ENCODE results near the gene SNRNP35. TPM values are rescaled to one million over a fixed set of nuclear protein-coding genes. Genes with fewer than 3 reads are reported as not detected.

SNRNP35 gene
- total RNA-seq, 4 donors from 2014 or later = 14.7 to 38.1 (median 21.0) TPM

GRCh38 chr12:123465084-123465483, 7.1 kb downstream of the SNRNP35 start:
- DNase-seq (ENCODE audit: low spot score) (no peak), ATAC-seq (ENCODE audit: low FRiP score) (no peak)
- no peak for TF ChIP-seq CTCF (IDR thresholded peaks at IDR 0.05)

GRCh38 chr12:123468786-123469185, 10.8 kb downstream of the SNRNP35 start:
- TF ChIP-seq CTCF (IDR thresholded peaks at IDR 0.05) = no peak
- ATAC-seq (ENCODE audit: low FRiP score) = no peak
- no peak for DNase-seq (ENCODE audit: low spot score)

- no peak for ATAC-seq (ENCODE audit: low FRiP score)
- no peak for DNase-seq (ENCODE audit: low spot score)
- TF ChIP-seq CTCF (IDR thresholded peaks at IDR 0.05) = no peak
Observed at GRCh38 chr12:123469978-123470377, 12.0 kb downstream of the SNRNP35 start.

GRCh38 chr12:123471374-123472068, 13.6 kb downstream of the SNRNP35 start:
- ATAC-seq (ENCODE audit: low FRiP score) (peak; percentile 95), DNase-seq (ENCODE audit: low spot score) (no peak)

GRCh38 chr12:123472438-123472849, 14.5 kb downstream of the SNRNP35 start:
- TF ChIP-seq CTCF (IDR thresholded peaks at IDR 0.05) = no peak
- ATAC-seq (ENCODE audit: low FRiP score) = no peak

More at GRCh38 chr12:123471374-123472068, 13.6 kb downstream of the SNRNP35 start:
- no peak for TF ChIP-seq CTCF (IDR thresholded peaks at IDR 0.05)

GRCh38 chr12:123474485-123475245, 16.7 kb downstream of the SNRNP35 start:
- no peak for TF ChIP-seq CTCF (IDR thresholded peaks at IDR 0.05)
- ATAC-seq (ENCODE audit: low FRiP score) = no peak
- no peak for DNase-seq (ENCODE audit: low spot score)

More at GRCh38 chr12:123472438-123472849, 14.5 kb downstream of the SNRNP35 start:
- no peak for DNase-seq (ENCODE audit: low spot score)

Data from omental fat pad (tissue), 4 donors.